ENCODE results near the gene TLN1. TPM values are rescaled to one million over a fixed set of nuclear protein-coding genes. Genes with fewer than 3 reads are reported as not detected.

TLN1 gene
- total and polyA plus RNA-seq, 2 of the 8 experiments (the other 6 are each of a cell fraction or from before 2014, with no cell fraction given), result 28.1 to 90.1 TPM

DNA sequence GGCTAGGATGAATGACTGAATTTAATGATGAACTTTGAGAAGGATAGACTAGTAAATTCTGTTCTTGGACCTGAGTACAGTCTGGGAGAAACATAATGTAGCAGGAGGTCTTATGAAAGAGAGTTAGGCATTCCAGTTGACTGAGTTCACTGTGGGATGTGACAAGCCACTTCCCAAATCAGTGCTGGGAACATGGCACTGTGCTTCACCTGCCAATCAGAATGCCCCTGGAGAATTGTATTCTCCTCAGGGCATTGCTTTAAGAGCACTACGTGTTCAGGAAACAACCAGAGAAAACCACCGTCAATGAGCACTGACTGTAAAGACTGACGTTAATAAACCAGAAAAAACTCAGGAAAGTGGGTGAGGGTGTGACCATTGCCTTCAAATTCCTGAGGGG, 72.7 kb downstream of the TLN1 start (continued):
- TF ChIP-seq, protein P1, sequence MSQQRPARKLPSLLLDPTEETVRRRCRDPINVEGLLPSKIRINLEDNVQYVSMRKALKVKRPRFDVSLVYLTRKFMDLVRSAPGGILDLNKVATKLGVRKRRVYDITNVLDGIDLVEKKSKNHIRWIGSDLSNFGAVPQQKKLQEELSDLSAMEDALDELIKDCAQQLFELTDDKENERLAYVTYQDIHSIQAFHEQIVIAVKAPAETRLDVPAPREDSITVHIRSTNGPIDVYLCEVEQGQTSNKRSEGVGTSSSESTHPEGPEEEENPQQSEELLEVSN (IDR thresholded peaks at IDR 0.05), result no peak
- TF ChIP-seq BCL11A (IDR thresholded peaks at IDR 0.05; ENCODE audit: low read depth in 2 of 2, low read length in 2 of 2) (no peak), SP1 (IDR thresholded peaks at IDR 0.05; ENCODE audit: low read depth, low read length) (no peak), GTF2F1 (IDR thresholded peaks at IDR 0.05; ENCODE audit: borderline replicate concordance, low read depth, low read length) (no peak), NANOG (IDR thresholded peaks at IDR 0.05; ENCODE audit: insufficient read depth, low read depth, low read length, poor library complexity, severe bottlenecking) (no peak)
